ENCODE data around the gene CAPN10. TPM values are rescaled to one million over a fixed set of nuclear protein-coding genes. Genes with fewer than 3 reads are reported as not detected.
"Not testable (repeated sequence)": the region's sequence is repeated elsewhere in the genome, so short reads cannot be mapped to it uniquely, and the experiment has no call there.

CAPN10 gene
- 88.3 and 90.2 TPM in 2 replicates for total RNA-seq (2014; rRNA removed; shearing (Covaris generic))

GRCh38 chr2:240586198-240586918 lies at the start of gene CAPN10:
TSS of gene CAPN10 (plus strand) at chr2:240586734. CDS start at chr2:240586912, 178 bp downstream.
- peak; percentile 95 for DNase-seq (ENCODE audit: low spot score)

GRCh38 chr2:240538031-240538780 lies 48.3 kb upstream of the CAPN10 start:
- DNase-seq (ENCODE audit: low spot score): no peak

- DNase-seq (ENCODE audit: low spot score): not testable (repeated sequence)
Observed at GRCh38 chr2:240539101-240539500, 47.4 kb upstream of the CAPN10 start.

- no peak for DNase-seq (ENCODE audit: low spot score)
Observed at GRCh38 chr2:240539906-240540305, 46.6 kb upstream of the CAPN10 start.

GRCh38 chr2:240551288-240551687 lies 35.2 kb upstream of the CAPN10 start:
- no peak for DNase-seq (ENCODE audit: low spot score)

GRCh38 chr2:240551811-240552210 lies 34.7 kb upstream of the CAPN10 start:
- no peak for DNase-seq (ENCODE audit: low spot score)

GRCh38 chr2:240553956-240554480 lies 32.5 kb upstream of the CAPN10 start:
- DNase-seq (ENCODE audit: low spot score): no peak

GRCh38 chr2:240554767-240555493 lies 31.6 kb upstream of the CAPN10 start:
- DNase-seq (ENCODE audit: low spot score): no peak

- no peak for DNase-seq (ENCODE audit: low spot score)
Observed at GRCh38 chr2:240555541-240556250, 30.8 kb upstream of the CAPN10 start.

- DNase-seq (ENCODE audit: low spot score): peak; percentile 53
Observed at GRCh38 chr2:240556553-240557100, 29.9 kb upstream of the CAPN10 start.

- DNase-seq (ENCODE audit: low spot score): no peak
Observed at GRCh38 chr2:240557101-240557751, 29.3 kb upstream of the CAPN10 start.

- no peak for DNase-seq (ENCODE audit: low spot score)
Observed at GRCh38 chr2:240557808-240558207, 28.7 kb upstream of the CAPN10 start, which contains the start of gene ANKMY1. TSS of gene ANKMY1 (minus strand) at chr2:240557988. CDS start at chr2:240557335, 653 bp downstream.

- no peak for DNase-seq (ENCODE audit: low spot score)
Observed at GRCh38 chr2:240558236-240558761, 28.2 kb upstream of the CAPN10 start.

- DNase-seq (ENCODE audit: low spot score): no peak
Observed at GRCh38 chr2:240559286-240559685, 27.2 kb upstream of the CAPN10 start.

GRCh38 chr2:240560084-240560479 lies 26.5 kb upstream of the CAPN10 start, which contains the start of gene DUSP28:
TSS of gene DUSP28 (plus strand) at chr2:240560357. CDS start at chr2:240560685, 328 bp downstream.
- DNase-seq (ENCODE audit: low spot score): peak; percentile 89

GRCh38 chr2:240560480-240561324 lies 25.8 kb upstream of the CAPN10 start:
- peak; percentile 98 for DNase-seq (ENCODE audit: low spot score)

- peak; percentile 63 for DNase-seq (ENCODE audit: low spot score)
Observed at GRCh38 chr2:240561325-240561971, 25.1 kb upstream of the CAPN10 start.

- not testable (repeated sequence) for DNase-seq (ENCODE audit: low spot score)
Observed at GRCh38 chr2:240563231-240563630, 23.3 kb upstream of the CAPN10 start.

Measured in HT-29 (cell line).